Pancreas (tissue), 10 donors: ENCODE results near the gene AKNAD1. TPM values are rescaled to one million over a fixed set of nuclear protein-coding genes. Genes with fewer than 3 reads are reported as not detected.

ENCODE experiments used
- ATAC-seq, 4 donors: fragments of 200-7000 bp; cut with Tn5 transposase; one replicate each; pipeline versions ENCODE4 v1.8.0 to v1.9.1; 2020; ENCODE audit warnings: mild to moderate bottlenecking in 4 of 4, moderate library complexity in 4 of 4
- DNase-seq, 6 donors: peaks; one replicate each; pipeline ENCODE4 v3.0.0-alpha.2; 2020
- FAIRE-seq: peaks from 2 replicates; lab custom pipeline; 2012; peaks lifted over from hg19 to GRCh38; lab: Jason Lieb, UNC
- H3K27ac ChIP-seq, 4 donors: fragments of 200-600 bp; sonication (generic); 1 replicate in 3 of 4; 2 replicates in 1 of 4; pipeline versions ENCODE4 v1.5.0 to v1.8.0; 2020
- H3K27me3 ChIP-seq, 4 donors: fragments of 200-600 bp; one replicate each; pipeline ENCODE4 v1.8.0; 2021
- H3K36me3 ChIP-seq, 3 donors: fragments of 200-600 bp; sonication (generic) in 1 of 3; one replicate each; pipeline versions ENCODE4 v1.5.0 to v1.8.0; 2020 to 2021
- H3K4me1 ChIP-seq, 3 donors: fragments of 200-600 bp; one replicate each; pipeline ENCODE4 v1.8.0; 2021
- H3K4me3 ChIP-seq, 4 donors: fragments of 200-600 bp; sonication (generic) in 2 of 4; one replicate each; pipeline versions ENCODE4 v1.5.0 to v1.8.0; 2020 to 2021
- H3K9me3 ChIP-seq, 4 donors: fragments of 200-600 bp; one replicate each; pipeline ENCODE4 v1.8.0; 2021
- CTCF ChIP-seq, 4 donors: fragments of 200-600 bp; sonication (generic) in 3 of 4; IDR thresholded peaks; one replicate each; pipeline versions ENCODE4 v1.5.0 to v1.8.0; 2021; ENCODE audit warnings: antibody characterized with exemption in 4 of 4
- WGBS, 2 donors: extraction: QIAGEN DNeasy Blood & Tissue Kit; methylation state at CpG; one replicate each; pipeline ENCODE4 v1.1.7; 2013; 5-methylcytosine and 5-hydroxymethylcytosine counted together
- intact Hi-C, 3 donors: fragments of 100-400 bp; cut with DNase I; formaldehyde crosslinking; loops; one replicate each; pipeline versions ENCODE4 v1.11.1 to v1.14.2; 2022
- polyA plus RNA-seq, 2 donors: library from polyadenylated mRNA; stranded (reverse); fragments of 200-250 nt; gene quantifications; one replicate each; pipeline ENCODE4 v1.2.3, GENCODE V29; 2013
- total RNA-seq, 6 donors: library from RNA; stranded (reverse); fragmentation: NEBNext Ultra II Directional in 4 of 6; extraction: Animal tissue kit (Norgen Biotek cat#: 25700) in 4 of 6; gene quantifications; one replicate each; pipeline versions ENCODE4 v1.2.1 to v1.2.4, GENCODE V29; 2021 to 2023
- donor health status: healthy with polysubstance abuse.
- donor health status: DM: no; HTN: no; CAD: no; lungs with moderate emphysema.
- donor health status: DM: no; HTN: no; CAD: no.
- donor health status: control.
- donor health status: control.
- donor health status: Bipolar disorder and iron deficiency.
- donor health status: DM: yes; HTN: yes; CAD: no.
- donor health status: DM: no; HTN: no; CAD: no.
- donor health status: DM: no; HTN: no; CAD: no.
- donor health status: DM: yes; HTN: yes; CAD: no.

The AKNAD1 gene
- total and polyA plus RNA-seq, 8 donors = 0.23 TPM; not detected in 7

GRCh38 chr1:108845446-108845845 is 11.4 kb downstream of the AKNAD1 start:
- ATAC-seq (no peak), DNase-seq (no peak), FAIRE-seq (no peak)
- WGBS, 2 donors = 62 to 66% methylated on average over 4 of the region's 4 CpGs
- no peaks in the 10 kb centered on the region for H3K36me3 ChIP-seq
- no peak for TF ChIP-seq CTCF (IDR thresholded peaks at IDR 0.05)
- H3K27ac ChIP-seq = no peak overlapping the region
- no peaks in the 10 kb centered on the region for H3K9me3 ChIP-seq
- no peaks in the 10 kb centered on the region for H3K4me1 ChIP-seq
- no peak overlapping the region for H3K4me3 ChIP-seq
- no peaks in the 10 kb centered on the region for H3K27me3 ChIP-seq
- intact Hi-C loops = no loop called here

GRCh38 chr1:108843390-108844137 is 13.3 kb downstream of the AKNAD1 start:
- ATAC-seq = no peak
- WGBS, 2 donors = 76 to 81% methylated on average over 3 of the region's 3 CpGs
- Histone ChIP-seq H3K4me3 (no peak overlapping the region), H3K27ac (no peak overlapping the region), H3K4me1 (no peaks in the 10 kb centered on the region), H3K36me3 (no peaks in the 10 kb centered on the region), H3K27me3 (no peaks in the 10 kb centered on the region), H3K9me3 (no peaks in the 10 kb centered on the region)
- DNase-seq = no peak
- TF ChIP-seq CTCF (IDR thresholded peaks at IDR 0.05) = no peak
- FAIRE-seq = no peak
- intact Hi-C loops = no loop called here

GRCh38 chr1:108842525-108843181 is 14.2 kb downstream of the AKNAD1 start:
- no peak for ATAC-seq
- H3K27me3 ChIP-seq = no peaks in the 10 kb centered on the region
- no peak for DNase-seq
- 44 to 55% methylated on average over 3 of the region's 3 CpGs for WGBS, 2 donors
- H3K36me3 ChIP-seq = no peaks in the 10 kb centered on the region
- H3K4me1 ChIP-seq = no peaks in the 10 kb centered on the region
- H3K4me3 ChIP-seq = no peak overlapping the region
- no peak overlapping the region for H3K27ac ChIP-seq
- H3K9me3 ChIP-seq = no peaks in the 10 kb centered on the region
- no peak for TF ChIP-seq CTCF (IDR thresholded peaks at IDR 0.05)
- FAIRE-seq = no peak
- intact Hi-C loops = no loop called here

GRCh38 chr1:108841703-108842102 is 15.2 kb downstream of the AKNAD1 start:
- intact Hi-C loops = no loop called here
- no peak for FAIRE-seq
- no peak for ATAC-seq
- WGBS, 2 donors = 30 to 40% methylated on average over 1 of the region's 1 CpG
- Histone ChIP-seq H3K4me3 (no peak overlapping the region), H3K4me1 (no peaks in the 10 kb centered on the region), H3K27me3 (no peaks in the 10 kb centered on the region), H3K36me3 (no peaks in the 10 kb centered on the region), H3K27ac (no peak overlapping the region), H3K9me3 (no peaks in the 10 kb centered on the region)
- DNase-seq = no peak
- TF ChIP-seq CTCF (IDR thresholded peaks at IDR 0.05) = no peak

- intact Hi-C loops = loop anchor here in 1 of 3 donors (10.0 kb wide), 1 partner anchor 72 kb away; no protein-coding TSS in a partner anchor
- 89 to 93% methylated on average over 2 of the region's 2 CpGs for WGBS, 2 donors
- no peak for DNase-seq
Observed at GRCh38 chr1:108832929-108833328, 24.0 kb downstream of the AKNAD1 start.

More at GRCh38 chr1:108832929-108833328, 24.0 kb downstream of the AKNAD1 start:
- Histone ChIP-seq H3K36me3 (no peaks in the 10 kb centered on the region), H3K27me3 (no peaks in the 10 kb centered on the region), H3K27ac (no peak overlapping the region), H3K9me3 (no peaks in the 10 kb centered on the region), H3K4me1 (no peaks in the 10 kb centered on the region), H3K4me3 (no peak overlapping the region)
- ATAC-seq (no peak), FAIRE-seq (no peak)
- TF ChIP-seq CTCF (IDR thresholded peaks at IDR 0.05) = no peak
